GM18909 (cell line): Measurements from ENCODE around the gene MFSD11.
"Not testable (repeated sequence)": the region's sequence is repeated elsewhere in the genome, so short reads cannot be mapped to it uniquely, and the experiment has no call there.

Source experiments
- ATAC-seq: cut with Tn5 transposase; IDR thresholded peaks from one replicate; pipeline ENCODE4 v1.9.1; 2021; ENCODE audit warnings: mild to moderate bottlenecking; ENCODE audit not compliant: unreplicated experiment, poor library complexity

Gene MFSD11

GRCh38 chr17:76725580-76726230 lies 12.2 kb upstream of the MFSD11 start:
- peak; percentile 26 for ATAC-seq

- peak; percentile 78 for ATAC-seq
Observed at GRCh38 chr17:76726231-76726775, 11.6 kb upstream of the MFSD11 start, which contains the start of gene JMJD6. Gene JMJD6 (minus strand): TSS chr17:76726606. CDS start chr17:76726475, 131 bp downstream.

GRCh38 chr17:76726776-76727718 lies 10.9 kb upstream of the MFSD11 start, which contains the start of gene METTL23:
Gene METTL23 (plus strand): TSS chr17:76726839. CDS start chr17:76729711, 2,872 bp downstream.
- ATAC-seq, result peak; percentile 52

GRCh38 chr17:76727745-76728456 lies 10.0 kb upstream of the MFSD11 start:
- ATAC-seq, result no peak

- not testable (repeated sequence) for ATAC-seq
Observed at GRCh38 chr17:76731800-76732733, 5.9 kb upstream of the MFSD11 start.

GRCh38 chr17:76732734-76733617 lies 4.9 kb upstream of the MFSD11 start:
- ATAC-seq, result no peak

DNA sequence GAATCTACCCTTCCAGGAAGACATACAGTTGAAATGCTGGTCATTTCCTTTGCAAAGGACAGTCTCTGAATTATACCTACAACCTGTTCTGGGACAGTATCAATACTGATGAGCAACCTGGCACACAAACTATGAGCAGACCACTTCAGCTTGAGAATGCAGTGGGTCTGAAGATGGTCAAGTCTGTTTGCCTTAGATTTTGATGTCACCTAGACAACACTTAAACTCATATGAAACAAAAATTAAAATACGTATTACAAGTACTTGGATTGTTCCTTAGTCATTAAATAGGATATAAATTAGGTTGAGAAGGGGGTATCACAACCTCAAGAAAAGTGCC lies 4.3 kb upstream of the MFSD11 start:
- ATAC-seq, result no peak

- no peak for ATAC-seq
Observed at GRCh38 chr17:76734080-76734840, 3.7 kb upstream of the MFSD11 start.

DNA sequence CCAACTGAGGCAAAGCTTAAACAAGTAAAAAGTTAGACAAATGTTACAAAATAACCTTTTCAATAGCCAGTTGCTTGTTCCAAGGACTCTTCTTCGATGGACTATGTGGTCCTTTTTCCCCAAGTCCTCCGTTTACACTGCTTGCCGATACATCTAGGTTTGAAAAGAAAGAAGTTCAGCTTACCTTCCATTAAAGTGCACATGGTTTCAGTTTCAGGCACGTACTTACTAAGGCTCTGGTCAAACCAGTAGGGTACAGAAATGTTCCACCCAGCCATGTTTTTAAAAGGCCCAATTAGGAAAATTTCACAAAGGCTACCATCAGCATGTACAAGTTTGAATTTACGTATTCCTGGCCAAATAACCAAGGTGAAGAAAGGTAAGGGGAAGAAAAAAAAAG lies 2.9 kb upstream of the MFSD11 start:
- ATAC-seq, result no peak

GRCh38 chr17:76735586-76736348 lies 2.2 kb upstream of the MFSD11 start:
- ATAC-seq, result no peak

GRCh38 chr17:76736349-76737081 lies 1.4 kb upstream of the MFSD11 start:
- ATAC-seq, result peak; percentile 10

DNA sequence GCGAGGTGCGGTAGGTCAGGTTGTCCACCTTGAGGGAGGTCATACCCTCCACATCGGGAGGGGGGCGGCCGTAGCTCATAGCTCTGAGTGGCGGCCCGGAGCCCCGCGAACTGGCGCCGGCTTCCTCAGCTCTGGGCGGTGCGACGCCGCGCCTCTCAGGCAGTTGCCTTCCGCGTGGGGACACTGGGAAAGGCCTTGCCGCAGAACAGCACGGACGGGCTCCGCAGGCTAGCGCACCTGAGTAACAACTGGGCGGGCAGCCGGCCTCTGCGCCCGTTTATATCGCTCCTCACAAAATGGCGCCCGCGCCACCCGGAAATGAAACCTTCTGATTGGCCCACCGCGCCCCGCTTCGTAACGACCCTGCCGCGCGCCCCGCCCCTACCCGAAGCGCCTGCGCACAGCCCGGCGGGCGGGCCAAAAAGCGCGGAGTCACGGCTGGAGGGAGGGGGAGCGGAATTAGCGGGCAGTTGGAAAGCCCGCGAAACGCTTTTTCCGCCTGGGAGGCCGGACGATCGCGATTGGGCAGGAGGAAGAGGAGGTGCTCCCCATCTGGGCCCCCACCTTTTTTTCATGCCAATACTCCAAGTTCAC lies 740 bp upstream of the MFSD11 start, which contains the start of gene SRSF2:
Gene SRSF2 (minus strand): TSS at position 250 of the 594 bp plus-strand sequence. CDS start 171 bp downstream, at position 79.
- peak; percentile 73 for ATAC-seq

DNA sequence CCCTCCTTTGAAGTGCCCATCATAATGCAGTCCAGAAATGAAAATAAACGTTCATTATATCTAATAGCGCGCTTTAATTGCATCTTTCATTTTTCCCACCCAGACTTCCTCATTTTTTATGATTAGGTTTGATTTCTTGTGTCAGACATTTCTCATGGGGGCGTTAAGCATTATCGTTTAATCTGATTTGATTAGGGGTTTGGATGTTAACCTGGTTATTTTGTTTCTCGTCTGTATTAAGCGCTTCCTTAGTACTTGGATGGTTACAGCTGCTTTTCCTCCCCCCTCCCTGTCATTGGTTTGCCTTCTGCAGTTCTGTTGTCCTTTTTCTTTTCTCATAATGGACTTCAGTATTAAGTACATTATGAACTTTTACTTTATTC lies 540 bp downstream of the MFSD11 start:
- ATAC-seq, result no peak

GRCh38 chr17:76739568-76740115 lies 1.7 kb downstream of the MFSD11 start:
- ATAC-seq, result not testable (repeated sequence)

DNA sequence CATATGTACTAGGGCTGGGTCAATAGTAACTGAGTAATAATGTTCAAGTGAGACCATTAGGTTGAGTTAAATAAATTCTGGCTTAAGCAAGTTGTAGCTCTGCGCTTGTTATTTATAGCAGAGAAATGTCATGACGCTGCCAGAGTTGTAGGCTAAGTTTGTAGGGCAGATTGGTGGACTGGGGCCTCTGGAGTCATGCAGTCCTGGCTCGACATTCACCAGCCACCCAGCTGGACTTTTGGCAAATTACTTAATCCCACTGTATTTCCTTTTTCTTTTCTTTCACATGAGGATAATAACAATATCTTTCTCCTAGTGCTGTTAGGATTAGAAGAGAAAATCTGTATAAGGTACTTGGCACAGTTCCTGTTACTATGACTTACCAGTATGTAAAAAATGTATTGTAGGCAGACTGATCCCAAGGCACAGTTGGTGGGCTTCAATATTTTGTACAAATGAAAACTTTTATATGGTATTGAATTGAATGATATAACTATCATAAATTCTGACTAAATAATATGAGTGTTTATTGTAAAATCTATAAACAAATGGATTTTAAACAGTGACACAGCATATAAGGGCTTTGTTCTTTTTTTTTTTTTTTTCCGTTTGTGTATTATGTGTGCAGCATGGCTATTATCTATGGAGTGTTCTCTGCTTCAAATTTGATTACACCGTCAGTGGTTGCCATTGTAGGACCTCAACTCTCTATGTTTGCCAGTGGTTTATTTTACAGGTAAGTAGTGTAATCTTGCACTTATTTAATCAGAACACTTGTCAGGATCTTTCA lies 2.6 kb downstream of the MFSD11 start:
- no peak for ATAC-seq
